Measurements from ENCODE around the gene TUNAR.

TUNAR gene

GRCh38 chr14:95841668-95842067 is 35.0 kb upstream of the TUNAR start:
- Histone ChIP-seq H3K9ac (ENCODE audit: low read length) (no peak overlapping the region), H3K4me3 (ENCODE audit: low read length) (no peak overlapping the region), H3K36me3 (ENCODE audit: control insufficient read depth, insufficient read depth, low read length) (no peaks in the 10 kb centered on the region), H3K4me1 (ENCODE audit: control insufficient read depth, insufficient read depth, low read length) (no peaks in the 10 kb centered on the region), H3K27me3 (ENCODE audit: control insufficient read depth, insufficient read depth, low read length) (no peaks in the 10 kb centered on the region), H3K27ac (ENCODE audit: low read depth, low read length) (no peak overlapping the region)

- Histone ChIP-seq H3K4me3 (ENCODE audit: low read length) (no peak overlapping the region), H3K27ac (ENCODE audit: low read depth, low read length) (no peak overlapping the region), H3K4me1 (ENCODE audit: control insufficient read depth, insufficient read depth, low read length) (no peaks in the 10 kb centered on the region), H3K36me3 (ENCODE audit: control insufficient read depth, insufficient read depth, low read length) (no peaks in the 10 kb centered on the region), H3K9ac (ENCODE audit: low read length) (no peak overlapping the region), H3K27me3 (ENCODE audit: control insufficient read depth, insufficient read depth, low read length) (no peaks in the 10 kb centered on the region)
Measured at GRCh38 chr14:95849761-95850160, 26.9 kb upstream of the TUNAR start.

- Histone ChIP-seq H3K27ac (ENCODE audit: low read depth, low read length) (no peak overlapping the region), H3K4me1 (ENCODE audit: control insufficient read depth, insufficient read depth, low read length) (no peaks in the 10 kb centered on the region), H3K27me3 (ENCODE audit: control insufficient read depth, insufficient read depth, low read length) (no peaks in the 10 kb centered on the region), H3K4me3 (ENCODE audit: low read length) (no peak overlapping the region), H3K9ac (ENCODE audit: low read length) (no peak overlapping the region), H3K36me3 (ENCODE audit: control insufficient read depth, insufficient read depth, low read length) (no peaks in the 10 kb centered on the region)
Measured at GRCh38 chr14:95850429-95850828, 26.2 kb upstream of the TUNAR start.

DNA sequence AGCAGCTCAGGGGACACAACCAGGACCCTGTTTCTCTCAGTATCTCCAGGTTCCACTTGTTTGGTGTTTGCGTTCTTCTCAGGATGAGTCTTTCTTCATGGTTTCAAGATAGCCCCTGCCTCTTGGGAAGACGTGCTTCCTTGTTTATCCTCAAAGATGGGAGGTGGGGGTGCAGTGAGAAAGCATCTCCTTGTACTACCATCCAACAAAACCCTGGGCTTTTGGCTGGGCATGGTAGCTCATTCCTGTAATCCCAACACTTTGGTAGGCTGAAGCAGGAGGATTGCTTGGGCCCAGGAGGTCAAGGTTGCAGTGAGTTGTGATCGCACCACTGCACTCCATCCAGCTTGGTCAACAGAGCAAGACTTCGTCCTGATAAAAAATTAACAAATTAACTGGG is 21.0 kb upstream of the TUNAR start:
- Histone ChIP-seq H3K9ac (ENCODE audit: low read length) (no peak overlapping the region), H3K36me3 (ENCODE audit: control insufficient read depth, insufficient read depth, low read length) (no peaks in the 10 kb centered on the region), H3K27ac (ENCODE audit: low read depth, low read length) (no peak overlapping the region), H3K4me1 (ENCODE audit: control insufficient read depth, insufficient read depth, low read length) (no peaks in the 10 kb centered on the region), H3K4me3 (ENCODE audit: low read length) (no peak overlapping the region), H3K27me3 (ENCODE audit: control insufficient read depth, insufficient read depth, low read length) (no peaks in the 10 kb centered on the region)

DNA sequence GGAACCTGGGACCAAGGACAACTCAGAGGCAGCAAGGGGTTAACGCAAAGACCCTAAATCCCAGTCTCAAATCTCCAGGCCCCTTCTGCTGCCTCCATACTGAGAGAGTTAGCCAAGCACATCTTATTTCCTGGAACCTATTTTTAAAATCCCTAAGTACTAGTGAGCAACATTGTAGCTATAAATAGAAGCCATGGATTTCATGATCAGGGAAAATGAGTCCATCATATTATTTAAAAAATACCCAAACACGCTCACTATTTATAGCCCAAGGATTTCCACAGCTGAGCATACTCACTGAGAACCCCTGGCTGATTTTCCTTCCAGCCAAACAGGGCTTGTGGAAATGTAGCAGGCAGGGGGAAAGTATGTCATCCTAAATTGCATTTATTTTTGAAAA is 19.4 kb upstream of the TUNAR start:
- H3K4me3 ChIP-seq (ENCODE audit: low read length) = no peak overlapping the region
- H3K9ac ChIP-seq (ENCODE audit: low read length) = no peak overlapping the region
- no peak overlapping the region for H3K27ac ChIP-seq (ENCODE audit: low read depth, low read length)
- H3K36me3 ChIP-seq (ENCODE audit: control insufficient read depth, insufficient read depth, low read length) = no peaks in the 10 kb centered on the region
- H3K4me1 ChIP-seq (ENCODE audit: control insufficient read depth, insufficient read depth, low read length) = no peaks in the 10 kb centered on the region
- H3K27me3 ChIP-seq (ENCODE audit: control insufficient read depth, insufficient read depth, low read length) = no peaks in the 10 kb centered on the region

DNA sequence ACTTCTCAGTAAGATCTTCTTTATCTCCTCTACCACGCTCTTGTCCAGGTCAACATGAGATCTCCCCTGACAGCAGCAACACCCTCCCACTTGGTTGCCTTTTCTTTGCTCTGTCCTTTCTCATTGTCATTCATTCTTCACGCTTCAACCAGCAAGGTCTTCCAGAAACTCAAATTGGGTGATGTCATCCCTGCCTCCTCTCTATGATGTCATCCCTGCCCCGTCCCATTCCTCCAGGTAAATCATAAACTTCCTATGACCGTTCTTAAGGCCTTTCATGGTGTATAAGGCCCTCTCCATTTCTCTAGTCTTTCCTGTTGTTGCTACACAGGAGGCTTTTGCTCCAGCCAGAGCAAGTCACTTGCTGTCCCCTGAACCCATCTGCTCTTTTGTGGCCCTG is 17.7 kb upstream of the TUNAR start:
- no peak overlapping the region for H3K4me3 ChIP-seq (ENCODE audit: low read length)
- H3K9ac ChIP-seq (ENCODE audit: low read length) = no peak overlapping the region
- no peaks in the 10 kb centered on the region for H3K4me1 ChIP-seq (ENCODE audit: control insufficient read depth, insufficient read depth, low read length)
- H3K27ac ChIP-seq (ENCODE audit: low read depth, low read length) = no peak overlapping the region
- H3K27me3 ChIP-seq (ENCODE audit: control insufficient read depth, insufficient read depth, low read length) = no peaks in the 10 kb centered on the region
- no peaks in the 10 kb centered on the region for H3K36me3 ChIP-seq (ENCODE audit: control insufficient read depth, insufficient read depth, low read length)

- no peaks in the 10 kb centered on the region for H3K36me3 ChIP-seq (ENCODE audit: control insufficient read depth, insufficient read depth, low read length)
- no peak overlapping the region for H3K27ac ChIP-seq (ENCODE audit: low read depth, low read length)
- no peaks in the 10 kb centered on the region for H3K4me1 ChIP-seq (ENCODE audit: control insufficient read depth, insufficient read depth, low read length)
- no peak overlapping the region for H3K9ac ChIP-seq (ENCODE audit: low read length)
- no peaks in the 10 kb centered on the region for H3K27me3 ChIP-seq (ENCODE audit: control insufficient read depth, insufficient read depth, low read length)
- no peak overlapping the region for H3K4me3 ChIP-seq (ENCODE audit: low read length)
Measured at GRCh38 chr14:95862243-95862642, 14.4 kb upstream of the TUNAR start.

DNA sequence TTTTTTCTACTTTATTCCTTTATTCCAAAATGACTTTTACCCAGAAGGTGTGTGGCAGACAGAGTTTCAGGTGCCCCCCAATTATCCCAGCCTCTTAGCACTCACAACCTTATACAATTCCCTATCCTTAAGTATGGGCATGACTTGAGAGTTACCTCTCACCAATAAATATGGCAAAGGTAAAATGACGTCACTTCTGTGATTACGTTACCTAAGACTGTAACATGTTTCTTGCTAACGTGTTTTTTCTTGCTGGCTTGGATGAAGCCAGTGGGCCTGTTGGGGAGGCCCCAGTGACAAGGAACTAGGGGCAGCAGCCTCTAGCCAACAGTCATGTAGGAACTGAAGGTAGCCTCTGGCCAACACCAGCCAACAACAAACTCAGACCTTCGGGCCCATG is 13.3 kb upstream of the TUNAR start:
- H3K36me3 ChIP-seq (ENCODE audit: control insufficient read depth, insufficient read depth, low read length) = no peaks in the 10 kb centered on the region
- H3K27me3 ChIP-seq (ENCODE audit: control insufficient read depth, insufficient read depth, low read length) = no peaks in the 10 kb centered on the region
- no peaks in the 10 kb centered on the region for H3K4me1 ChIP-seq (ENCODE audit: control insufficient read depth, insufficient read depth, low read length)
- no peak overlapping the region for H3K4me3 ChIP-seq (ENCODE audit: low read length)
- no peak overlapping the region for H3K9ac ChIP-seq (ENCODE audit: low read length)
- no peak overlapping the region for H3K27ac ChIP-seq (ENCODE audit: low read depth, low read length)

- no peaks in the 10 kb centered on the region for H3K4me1 ChIP-seq (ENCODE audit: control insufficient read depth, insufficient read depth, low read length)
- H3K27me3 ChIP-seq (ENCODE audit: control insufficient read depth, insufficient read depth, low read length) = no peaks in the 10 kb centered on the region
- no peak overlapping the region for H3K4me3 ChIP-seq (ENCODE audit: low read length)
- no peak overlapping the region for H3K9ac ChIP-seq (ENCODE audit: low read length)
- no peak overlapping the region for H3K27ac ChIP-seq (ENCODE audit: low read depth, low read length)
- H3K36me3 ChIP-seq (ENCODE audit: control insufficient read depth, insufficient read depth, low read length) = no peaks in the 10 kb centered on the region
Measured at GRCh38 chr14:95869776-95870175, 6.9 kb upstream of the TUNAR start.

- H3K4me1 ChIP-seq (ENCODE audit: control insufficient read depth, insufficient read depth, low read length) = no peaks in the 10 kb centered on the region
- no peak overlapping the region for H3K27ac ChIP-seq (ENCODE audit: low read depth, low read length)
- H3K4me3 ChIP-seq (ENCODE audit: low read length) = no peak overlapping the region
- no peaks in the 10 kb centered on the region for H3K36me3 ChIP-seq (ENCODE audit: control insufficient read depth, insufficient read depth, low read length)
- no peak overlapping the region for H3K9ac ChIP-seq (ENCODE audit: low read length)
- H3K27me3 ChIP-seq (ENCODE audit: control insufficient read depth, insufficient read depth, low read length) = peaks cover 3% of the 10 kb centered on the region
Measured at GRCh38 chr14:95870772-95871171, 5.9 kb upstream of the TUNAR start.

GRCh38 chr14:95871531-95871930 is 5.1 kb upstream of the TUNAR start:
- Histone ChIP-seq H3K36me3 (ENCODE audit: control insufficient read depth, insufficient read depth, low read length) (no peaks in the 10 kb centered on the region), H3K27ac (ENCODE audit: low read depth, low read length) (no peak overlapping the region), H3K9ac (ENCODE audit: low read length) (no peak overlapping the region), H3K4me3 (ENCODE audit: low read length) (no peak overlapping the region), H3K27me3 (ENCODE audit: control insufficient read depth, insufficient read depth, low read length) (peaks cover 3% of the 10 kb centered on the region), H3K4me1 (ENCODE audit: control insufficient read depth, insufficient read depth, low read length) (no peaks in the 10 kb centered on the region)

- Histone ChIP-seq H3K4me1 (ENCODE audit: control insufficient read depth, insufficient read depth, low read length) (no peaks in the 10 kb centered on the region), H3K4me3 (ENCODE audit: low read length) (no peak overlapping the region), H3K27me3 (ENCODE audit: control insufficient read depth, insufficient read depth, low read length) (peaks cover 6% of the 10 kb centered on the region), H3K9ac (ENCODE audit: low read length) (no peak overlapping the region), H3K27ac (ENCODE audit: low read depth, low read length) (no peak overlapping the region), H3K36me3 (ENCODE audit: control insufficient read depth, insufficient read depth, low read length) (no peaks in the 10 kb centered on the region)
Measured at GRCh38 chr14:95872777-95873176, 3.9 kb upstream of the TUNAR start.

GRCh38 chr14:95875831-95876760 is 536 bp upstream of the TUNAR start:
- Histone ChIP-seq H3K9ac (ENCODE audit: low read length) (no peak overlapping the region), H3K27ac (ENCODE audit: low read depth, low read length) (no peak overlapping the region), H3K27me3 (ENCODE audit: control insufficient read depth, insufficient read depth, low read length) (peaks cover 6% of the 10 kb centered on the region), H3K4me3 (ENCODE audit: low read length) (peak overlapping the region; percentile 8), H3K36me3 (ENCODE audit: control insufficient read depth, insufficient read depth, low read length) (no peaks in the 10 kb centered on the region), H3K4me1 (ENCODE audit: control insufficient read depth, insufficient read depth, low read length) (no peaks in the 10 kb centered on the region)
